Measurements from ENCODE around the gene CENPP. TPM values are rescaled to one million over a fixed set of nuclear protein-coding genes. Genes with fewer than 3 reads are reported as not detected.

The CENPP gene
- total RNA-seq, 4 donors from 2014 or later: 2.9 to 8.3 (median 4.9) TPM

- 85 to 96% methylated on average over 4 to 6 of the region's 6 CpGs for WGBS, 2 donors (ENCODE audit: low coverage in 1 of 2)
- H3K4me1 ChIP-seq: peaks cover 6 to 20% (median 12%) of the 10 kb centered on the region in 3 donors
- H3K9me3 ChIP-seq: peaks cover 0 to 23% (median 0%) of the 10 kb centered on the region in 3 donors
- TF ChIP-seq POLR2A (IDR thresholded peaks at IDR 0.05) (no peak), EP300 (IDR thresholded peaks at IDR 0.05) (no peak), CTCF (IDR thresholded peaks at IDR 0.05) (no peak), POLR2AphosphoS5 (IDR thresholded peaks at IDR 0.05) (no peak)
- H3K4me3 ChIP-seq: no peak overlapping the region
- no peaks in the 10 kb centered on the region for H3K27me3 ChIP-seq
- no peak overlapping the region for H3K27ac ChIP-seq
- H3K36me3 ChIP-seq: peaks cover 0 to 4% of the 10 kb centered on the region in 2 donors
- ATAC-seq: no peak
Measured at GRCh38 chr9:92353051-92353450, 27.3 kb downstream of the CENPP start.

GRCh38 chr9:92359394-92359995 lies 33.7 kb downstream of the CENPP start:
- H3K27me3 ChIP-seq: no peaks in the 10 kb centered on the region
- H3K4me1 ChIP-seq: peaks cover 0 to 9% (median 0%) of the 10 kb centered on the region in 3 donors
- H3K27ac ChIP-seq: no peak overlapping the region
- 8 to 40% methylated on average over 1 to 2 of the region's 2 CpGs for WGBS, 2 donors (ENCODE audit: low coverage in 1 of 2)
- ATAC-seq: no peak
- H3K9me3 ChIP-seq: peaks cover 0 to 24% (median 0%) of the 10 kb centered on the region in 3 donors
- no peak overlapping the region for H3K4me3 ChIP-seq
- H3K36me3 ChIP-seq: peaks cover 0 to 4% of the 10 kb centered on the region in 2 donors
- TF ChIP-seq POLR2AphosphoS5 (IDR thresholded peaks at IDR 0.05) (no peak), POLR2A (IDR thresholded peaks at IDR 0.05) (no peak), EP300 (IDR thresholded peaks at IDR 0.05) (no peak), CTCF (IDR thresholded peaks at IDR 0.05) (no peak)

- no peak for TF ChIP-seq CTCF (IDR thresholded peaks at IDR 0.05)
- TF ChIP-seq EP300 (IDR thresholded peaks at IDR 0.05): no peak
- no peak for TF ChIP-seq POLR2A (IDR thresholded peaks at IDR 0.05)
- TF ChIP-seq POLR2AphosphoS5 (IDR thresholded peaks at IDR 0.05): no peak
- Histone ChIP-seq H3K27ac (no peak overlapping the region), H3K4me1 (peaks cover 0 to 9% (median 0%) of the 10 kb centered on the region in 3 donors), H3K36me3 (peaks cover 0 to 4% of the 10 kb centered on the region in 2 donors), H3K4me3 (no peak overlapping the region), H3K9me3 (peaks cover 0 to 20% (median 0%) of the 10 kb centered on the region in 3 donors), H3K27me3 (no peaks in the 10 kb centered on the region)
- 69 to 74% methylated on average over 3 of the region's 3 CpGs for WGBS, 2 donors (ENCODE audit: low coverage in 1 of 2)
- no peak for ATAC-seq
Measured at GRCh38 chr9:92360083-92360482, 34.3 kb downstream of the CENPP start.

- ATAC-seq: no peak
- WGBS, 2 donors (ENCODE audit: low coverage in 1 of 2): 60 to 65% methylated on average over 2 of the region's 2 CpGs
- Histone ChIP-seq H3K4me1 (no peaks in the 10 kb centered on the region), H3K27me3 (no peaks in the 10 kb centered on the region), H3K36me3 (no peaks in the 10 kb centered on the region), H3K9me3 (peaks cover 0 to 14% (median 0%) of the 10 kb centered on the region in 3 donors), H3K27ac (no peak overlapping the region), H3K4me3 (no peak overlapping the region)
- TF ChIP-seq POLR2A (IDR thresholded peaks at IDR 0.05) (no peak), POLR2AphosphoS5 (IDR thresholded peaks at IDR 0.05) (no peak), EP300 (IDR thresholded peaks at IDR 0.05) (no peak), CTCF (IDR thresholded peaks at IDR 0.05) (no peak)
Measured at GRCh38 chr9:92369075-92369474, 43.3 kb downstream of the CENPP start.

GRCh38 chr9:92373167-92373566 lies 47.4 kb downstream of the CENPP start:
- TF ChIP-seq POLR2A (IDR thresholded peaks at IDR 0.05) (no peak), EP300 (IDR thresholded peaks at IDR 0.05) (no peak), CTCF (IDR thresholded peaks at IDR 0.05) (no peak), POLR2AphosphoS5 (IDR thresholded peaks at IDR 0.05) (no peak)
- Histone ChIP-seq H3K4me1 (no peaks in the 10 kb centered on the region), H3K9me3 (peaks cover 0 to 19% (median 0%) of the 10 kb centered on the region in 3 donors), H3K36me3 (no peaks in the 10 kb centered on the region), H3K4me3 (no peak overlapping the region), H3K27me3 (no peaks in the 10 kb centered on the region), H3K27ac (no peak overlapping the region)
- ATAC-seq: no peak
- 100% methylated on average over 1 to 2 of the region's 2 CpGs for WGBS, 2 donors (ENCODE audit: low coverage in 1 of 2)

Measured in gastroesophageal sphincter (tissue), 4 donors.